GM19455 (cell line): Measurements from ENCODE around the gene TMEM158.

ENCODE experiments used
- ATAC-seq: cut with Tn5 transposase; IDR thresholded peaks from one replicate; pipeline ENCODE4 v1.9.1; 2021; ENCODE audit not compliant: unreplicated experiment

Gene TMEM158

GRCh38 chr3:45205126-45205525 is 21.0 kb downstream of the TMEM158 start:
- ATAC-seq = no peak

- no peak for ATAC-seq
Observed at GRCh38 chr3:45204136-45204535, 22.0 kb downstream of the TMEM158 start.

- ATAC-seq = no peak
Observed at GRCh38 chr3:45199837-45200648, 26.0 kb downstream of the TMEM158 start.

- ATAC-seq = no peak
Observed at GRCh38 chr3:45198264-45199260, 27.5 kb downstream of the TMEM158 start.

- no peak for ATAC-seq
Observed at GRCh38 chr3:45194791-45195190, 31.3 kb downstream of the TMEM158 start.

GRCh38 chr3:45191924-45192417 is 34.1 kb downstream of the TMEM158 start:
- ATAC-seq = no peak

- ATAC-seq = no peak
Observed at GRCh38 chr3:45191424-45191823, 34.7 kb downstream of the TMEM158 start.

GRCh38 chr3:45188719-45189659 is 37.1 kb downstream of the TMEM158 start:
- ATAC-seq = no peak

- ATAC-seq = no peak
Observed at GRCh38 chr3:45187694-45188141, 38.4 kb downstream of the TMEM158 start.

- ATAC-seq = no peak
Observed at GRCh38 chr3:45186871-45187270, 39.2 kb downstream of the TMEM158 start.

GRCh38 chr3:45185461-45185860 is 40.6 kb downstream of the TMEM158 start:
- no peak for ATAC-seq

GRCh38 chr3:45185052-45185451 is 41.0 kb downstream of the TMEM158 start:
- no peak for ATAC-seq

GRCh38 chr3:45183872-45184262 is 42.2 kb downstream of the TMEM158 start:
- no peak for ATAC-seq

GRCh38 chr3:45182915-45183871 is 42.9 kb downstream of the TMEM158 start:
- ATAC-seq = no peak

- no peak for ATAC-seq
Observed at GRCh38 chr3:45181496-45181895, 44.6 kb downstream of the TMEM158 start.

GRCh38 chr3:45180899-45181298 is 45.2 kb downstream of the TMEM158 start:
- no peak for ATAC-seq

- ATAC-seq = no peak
Observed at GRCh38 chr3:45180051-45180450, 46.0 kb downstream of the TMEM158 start.

GRCh38 chr3:45179163-45179562 is 46.9 kb downstream of the TMEM158 start:
- no peak for ATAC-seq
